GM12878 (cell line): ENCODE results near the gene TIMP2. TPM values are rescaled to one million over a fixed set of nuclear protein-coding genes. Genes with fewer than 3 reads are reported as not detected.

Source experiments
- ATAC-seq: fragments of 200-7000 bp; cut with Tn5 transposase; 3 replicates; pipeline ENCODE4 v1.9.1; 2020; ENCODE audit warnings: mild to moderate bottlenecking, moderate library complexity
- BruUV-seq: library from RNA; stranded (reverse); fragments of 400-500 nt; replicated peaks from 2 replicates; lab custom pipeline; 2021; lab: Mats Ljungman, UMichigan
- CTCF ChIA-PET: fragments of 300-600 bp; sonication (Branson Sonifier 250); formaldehyde crosslinking; extraction: SDS; loops from one replicate; lab custom pipeline; 2021; ENCODE audit warnings: inconsistent platforms; lab: Yijun Ruan, JAX
- POLR2A ChIA-PET: fragments of 350-600 bp; formaldehyde crosslinking; extraction: SDS; loops from one replicate; lab custom pipeline; 2021; ENCODE audit warnings: inconsistent platforms; lab: Charles Lee
- RAD21 ChIA-PET: fragments of 300-600 bp; sonication (Branson Sonifier 250); formaldehyde crosslinking; loops from one replicate; lab custom pipeline; 2023; ENCODE audit warnings: antibody characterized with exemption; ENCODE audit not compliant: unreplicated experiment; lab: Charles Lee
- SMC1A ChIA-PET: fragments of 300-600 bp; sonication (Branson Sonifier 250); formaldehyde crosslinking; loops from one replicate; lab custom pipeline; 2023; ENCODE audit not compliant: unreplicated experiment, uncharacterized antibody; lab: Charles Lee
- DNase-seq: peaks from one replicate; pipeline ENCODE4 v3.0.0-alpha.2; 2011; ENCODE audit warnings: low read depth, low spot score
- FAIRE-seq: peaks from 3 replicates; lab custom pipeline; 2011; peaks lifted over from hg19 to GRCh38; lab: Jason Lieb, UNC
- H2AFZ ChIP-seq: 2 replicates; pipeline ENCODE4 v1.6.0; 2011; ENCODE audit warnings: low read depth, low read length, control low read depth; ENCODE audit not compliant: control insufficient read depth
- H3K27ac ChIP-seq: 2 replicates; pipeline ENCODE4 v1.5.1; 2011; ENCODE audit warnings: control low read depth; ENCODE audit not compliant: control insufficient read depth, insufficient read depth
- H3K27me3 ChIP-seq, 2 experiments: replicated peaks in 1 of 2; 2 replicates each; pipeline versions ENCODE4 v1.6.0 to v1.6.1; 2011; ENCODE audit warnings: low read length in 1 of 2; ENCODE audit not compliant: control insufficient read depth in 2 of 2, insufficient read depth in 2 of 2
- H3K36me3 ChIP-seq, 2 experiments: 2 replicates each; pipeline ENCODE4 v1.5.1; 2011; ENCODE audit warnings: low read length in 1 of 2; ENCODE audit not compliant: control insufficient read depth in 2 of 2, insufficient read depth in 2 of 2
- H3K4me1 ChIP-seq: 2 replicates; pipeline ENCODE4 v1.6.1; 2011; ENCODE audit warnings: mild to moderate bottlenecking, low read length, moderate library complexity, mixed read lengths; ENCODE audit not compliant: control insufficient read depth, insufficient read depth
- H3K4me2 ChIP-seq: 2 replicates; pipeline ENCODE4 v1.6.0; 2011; ENCODE audit warnings: control low read depth; ENCODE audit not compliant: control insufficient read depth, insufficient read depth
- H3K4me3 ChIP-seq: fragments of 200-600 bp; sonication (generic); 2 replicates; pipeline ENCODE4 v1.5.1; 2016
- H3K79me2 ChIP-seq: 2 replicates; pipeline ENCODE4 v1.6.0; 2011; ENCODE audit warnings: low read length; ENCODE audit not compliant: control insufficient read depth, insufficient read depth
- H3K9ac ChIP-seq: 2 replicates; pipeline ENCODE4 v1.8.0; 2011; ENCODE audit warnings: low read length, control low read depth, mixed read lengths; ENCODE audit not compliant: control insufficient read depth, insufficient read depth
- H3K9me3 ChIP-seq: replicated peaks from 3 replicates; pipeline ENCODE4 v1.5.1; 2011; ENCODE audit warnings: mild to moderate bottlenecking, low read length; ENCODE audit not compliant: control insufficient read depth, insufficient read depth
- H4K20me1 ChIP-seq: 2 replicates; pipeline ENCODE4 v1.6.0; 2011; ENCODE audit not compliant: control insufficient read depth, insufficient read depth
- BMI1 ChIP-seq: fragments of 450-650 bp; IDR thresholded peaks from 2 replicates; pipeline ENCODE4 v1.6.1; 2016; ENCODE audit warnings: mild to moderate bottlenecking, moderate library complexity, borderline replicate concordance
- ESRRA ChIP-seq: IDR thresholded peaks from 2 replicates; pipeline ENCODE4 v1.6.1; 2012; ENCODE audit warnings: mild to moderate bottlenecking, low read length, improper control_type of control experiment
- FOXM1 ChIP-seq: IDR thresholded peaks from 2 replicates; pipeline ENCODE4 v1.6.1; 2012; ENCODE audit warnings: low read depth, mild to moderate bottlenecking, inconsistent platforms, low read length, moderate library complexity
- HSF1 ChIP-seq: fragments of 150-350 bp; IDR thresholded peaks from 2 replicates; pipeline ENCODE4 v1.6.1; 2014; ENCODE audit warnings: mild to moderate bottlenecking, low read depth, low read length
- IRF4 ChIP-seq: IDR thresholded peaks from 2 replicates; pipeline ENCODE4 v1.6.1; 2011; ENCODE audit warnings: low read depth, low read length
- KDM1A ChIP-seq: fragments of 200-600 bp; sonication (generic); IDR thresholded peaks from 2 replicates; pipeline ENCODE4 v1.6.1; 2016; ENCODE audit warnings: borderline replicate concordance
- NRF1 ChIP-seq: conservative IDR thresholded peaks from 2 replicates; pipeline ENCODE4 v1.6.1; 2011; ENCODE audit warnings: mild to moderate bottlenecking, low read depth, low read length, improper control_type of control experiment
- PKNOX1 ChIP-seq: fragments of 450-650 bp; IDR thresholded peaks from 2 replicates; pipeline ENCODE4 v1.6.1; 2016; ENCODE audit warnings: mild to moderate bottlenecking
- PML ChIP-seq: IDR thresholded peaks from 2 replicates; pipeline ENCODE4 v1.6.1; 2012; ENCODE audit warnings: low read length, inconsistent platforms
- POU2F2 ChIP-seq: IDR thresholded peaks from 3 replicates; pipeline ENCODE4 v1.6.1; 2011; ENCODE audit warnings: low read depth, mild to moderate bottlenecking, low read length, borderline replicate concordance
- RCOR1 ChIP-seq: conservative IDR thresholded peaks from 2 replicates; pipeline ENCODE4 v1.6.1; 2012; ENCODE audit warnings: low read depth, low read length, improper control_type of control experiment
- RELB ChIP-seq: fragments of 450-650 bp; IDR thresholded peaks from 2 replicates; pipeline ENCODE4 v1.6.1; 2017; ENCODE audit warnings: low read depth, mild to moderate bottlenecking, moderate library complexity
- SMARCA5 ChIP-seq: fragments of 450-650 bp; IDR thresholded peaks from 2 replicates; pipeline ENCODE4 v1.6.1; 2017; ENCODE audit warnings: mild to moderate bottlenecking
- SUZ12 ChIP-seq: fragments of 200-600 bp; sonication (generic); IDR thresholded peaks from one replicate; pipeline ENCODE4 v1.6.1; 2018; ENCODE audit warnings: antibody characterized with exemption, mild to moderate bottlenecking; ENCODE audit not compliant: unreplicated experiment
- ZBTB33 ChIP-seq: fragments of 450-650 bp; IDR thresholded peaks from 2 replicates; pipeline ENCODE4 v1.6.1; 2017; ENCODE audit warnings: mild to moderate bottlenecking
- ZZZ3 ChIP-seq: IDR thresholded peaks from 2 replicates; pipeline ENCODE4 v1.6.1; 2011; ENCODE audit warnings: low read depth; ENCODE audit not compliant: control insufficient read depth, insufficient read length
- WGBS: methylation state at CpG from one replicate; pipeline ENCODE4 v1.1.6; 2016; ENCODE audit warnings: low lambda C conversion rate; ENCODE audit not compliant: insufficient replicate concordance, insufficient coverage; ENCODE audit errors: missing lambda C conversion rate; 5-methylcytosine and 5-hydroxymethylcytosine counted together
- in situ Hi-C: fragments of 300-500 bp; cut with MboI; formaldehyde crosslinking; loops from 9 replicates; pipeline ENCODE4 v1.14.3; 2018; ENCODE audit warnings: mixed read lengths
- intact Hi-C: fragments of 100-400 bp; cut with micrococcal nuclease; formaldehyde crosslinking; loops from one replicate; pipeline ENCODE4 v1.14.2; 2022; ENCODE audit not compliant: unreplicated experiment
- polyA plus RNA-seq, 11 experiments: library from polyadenylated mRNA; depleted of rRNA in 4 of 11; unstranded in 6 of 11; stranded (reverse) in 5 of 11; fragments of >200 nt; fragmentation: Nextera tagmentation in 4 of 11; fragmentation: Illumina TruSeq in 1 of 11; extraction: Ambion mirVana in 4 of 11; extraction: Trizol in 1 of 11; gene quantifications; 1 replicate in 1 of 11; 2 replicates in 10 of 11; pipeline versions ENCODE4 v1.2.1 to v1.2.3, GENCODE V29; 2011 to 2016; ENCODE audit warnings: inconsistent platforms in 2 of 11, missing spikeins in 2 of 11, low read depth in 1 of 11
- total RNA-seq, 4 experiments: library from RNA; depleted of rRNA in 3 of 4; stranded (reverse); fragments of >200 nt in 3 of 4; fragmentation: Illumina TruSeq in 1 of 4; extraction: Trizol in 1 of 4; gene quantifications; 2 replicates each; pipeline versions ENCODE4 v1.2.1 to v1.2.3, GENCODE V29; 2013 to 2021

The TIMP2 gene
- total and polyA plus RNA-seq, 10 of the 15 experiments (the other 5 are each of a cell fraction or from before 2014, with no cell fraction given) = 0.03 to 0.41 (median 0.04) TPM; not detected in 7

GRCh38 chr17:78961571-78961970 is 36.4 kb upstream of the TIMP2 start:
- H3K4me3 ChIP-seq = no peak overlapping the region
- peaks cover 6% of the 10 kb centered on the region for H3K4me1 ChIP-seq
- DNase-seq (no peak), ATAC-seq (no peak), FAIRE-seq (no peak)
- 61% methylated on average over 4 of the region's 4 CpGs for WGBS
- H4K20me1 ChIP-seq = no peaks in the 10 kb centered on the region; the same call in 1 of the 2 replicates
- no peak overlapping the region for H2AFZ ChIP-seq
- H3K9me3 ChIP-seq = no peaks in the 10 kb centered on the region
- in situ Hi-C loops = no loop called here
- no TSS peak for BruUV-seq
- H3K79me2 ChIP-seq = no peaks in the 10 kb centered on the region
- H3K36me3 ChIP-seq = no peaks in the 10 kb centered on the region
- H3K27ac ChIP-seq = no peak overlapping the region
- CTCF ChIA-PET = interaction anchor here (0.8 to 1.2 kb wide), 2 partner anchors 10 to 96 kb away, joined by 3 read pairs; no protein-coding TSS in a partner anchor
- intact Hi-C loops = no loop called here
- TF ChIP-seq POU2F2 (no peak), KDM1A (no peak), RCOR1 (no peak), PKNOX1 (no peak), SUZ12 (no peak), HSF1 (no peak), IRF4 (no peak), ESRRA (no peak), NRF1 (no peak), RELB (no peak), SMARCA5 (no peak), ZBTB33 (no peak), ZZZ3 (no peak), BMI1 (no peak), PML (no peak), FOXM1 (no peak)
- H3K4me2 ChIP-seq = no peak overlapping the region
- no peaks in the 10 kb centered on the region for H3K27me3 ChIP-seq
- no peak overlapping the region for H3K9ac ChIP-seq
- POLR2A ChIA-PET = no interaction called here
- SMC1A ChIA-PET = no interaction called here
- RAD21 ChIA-PET = interaction anchor here (1.4 kb wide), 1 partner anchor 10 kb away, joined by 3 read pairs; no protein-coding TSS in a partner anchor
